Ureter (tissue), 1 donor: Measurements from ENCODE around the gene HSF2BP. TPM values are rescaled to one million over a fixed set of nuclear protein-coding genes. Genes with fewer than 3 reads are reported as not detected.
"Not testable (repeated sequence)": the region's sequence is repeated elsewhere in the genome, so short reads cannot be mapped to it uniquely, and the experiment has no call there.

Source experiments
- DNase-seq: peaks from one replicate; pipeline ENCODE4 v3.0.0-alpha.2; 2020; ENCODE audit warnings: low spot score
- total RNA-seq: library from RNA; stranded (reverse); gene quantifications from one replicate; pipeline ENCODE4 v1.2.4, GENCODE V29; 2023
- donor health status: DM: yes; HTN: yes; CAD: no.

The HSF2BP gene
- total RNA-seq, 1 donor from 2014 or later = 2.0 TPM

DNA sequence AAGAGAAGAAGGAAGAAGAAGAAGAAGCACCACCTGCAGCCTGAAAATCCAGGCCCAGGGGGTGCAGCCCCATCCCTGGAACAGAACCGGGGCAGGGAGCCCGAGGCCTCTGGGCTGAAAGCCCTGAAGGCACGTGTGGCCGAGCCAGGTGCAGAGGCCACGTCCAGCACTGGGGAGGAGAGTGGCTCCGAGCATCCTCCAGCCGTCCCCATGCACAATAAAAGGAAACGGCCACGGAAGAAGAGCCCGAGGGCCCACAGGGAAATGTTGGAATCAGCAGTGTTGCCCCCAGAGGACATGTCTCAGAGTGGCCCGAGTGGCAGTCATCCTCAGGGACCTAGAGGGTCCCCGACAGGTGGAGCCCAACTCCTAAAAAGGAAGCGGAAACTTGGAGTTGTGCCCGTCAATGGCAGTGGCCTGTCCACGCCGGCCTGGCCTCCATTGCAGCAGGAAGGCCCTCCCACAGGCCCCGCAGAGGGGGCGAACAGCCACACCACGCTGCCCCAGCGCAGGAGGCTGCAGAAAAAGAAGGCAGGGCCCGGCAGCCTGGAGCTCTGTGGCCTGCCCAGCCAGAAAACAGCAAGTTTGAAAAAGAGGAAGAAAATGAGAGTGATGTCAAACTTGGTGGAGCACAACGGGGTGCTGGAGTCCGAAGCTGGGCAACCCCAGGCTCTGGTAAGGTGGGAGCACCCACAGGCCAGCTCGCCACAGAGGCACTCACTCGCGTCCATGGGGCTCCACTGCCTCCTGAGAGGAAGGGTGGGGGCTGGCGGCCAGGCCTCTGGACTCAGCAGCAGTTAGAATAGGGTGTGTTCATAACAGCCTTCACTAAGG is 28.5 kb upstream of the HSF2BP start:
- no peak for DNase-seq

DNA sequence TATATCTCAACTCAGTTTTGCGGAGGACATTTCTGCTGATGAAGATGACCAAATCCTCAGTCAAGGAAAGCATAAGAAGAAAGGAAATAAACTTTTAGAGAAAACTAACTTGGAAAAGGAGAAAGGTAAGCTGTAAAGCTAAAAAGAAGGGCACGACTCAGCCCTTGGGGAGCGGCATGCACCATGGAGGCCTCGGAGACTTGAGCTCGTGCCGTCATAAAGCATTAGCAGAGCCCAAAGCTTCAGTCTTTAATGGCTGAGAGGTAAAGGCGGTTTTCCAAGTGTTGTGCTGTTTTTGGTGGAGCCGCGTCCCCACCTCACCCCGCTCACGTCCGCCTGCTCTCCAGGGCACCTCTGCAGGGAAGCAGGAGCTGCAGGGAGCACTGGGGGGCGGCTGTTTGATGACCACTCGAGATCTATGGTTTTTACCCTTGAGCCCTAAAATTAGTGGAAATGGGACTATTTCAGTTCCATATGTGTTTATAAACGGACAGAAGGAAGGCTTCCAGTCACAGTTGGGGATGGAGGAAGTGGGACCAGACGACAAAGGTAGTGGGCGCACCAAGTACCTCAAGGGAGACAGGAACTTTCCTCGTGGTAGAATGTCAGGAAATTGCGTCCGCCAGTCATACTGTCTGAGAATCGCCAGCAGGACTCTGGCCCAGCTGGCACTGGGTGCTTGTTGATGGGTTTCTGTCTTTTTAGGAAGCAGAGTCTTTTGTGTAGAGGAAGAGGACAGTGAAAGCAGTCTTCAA is 27.7 kb upstream of the HSF2BP start:
- DNase-seq = no peak

DNA sequence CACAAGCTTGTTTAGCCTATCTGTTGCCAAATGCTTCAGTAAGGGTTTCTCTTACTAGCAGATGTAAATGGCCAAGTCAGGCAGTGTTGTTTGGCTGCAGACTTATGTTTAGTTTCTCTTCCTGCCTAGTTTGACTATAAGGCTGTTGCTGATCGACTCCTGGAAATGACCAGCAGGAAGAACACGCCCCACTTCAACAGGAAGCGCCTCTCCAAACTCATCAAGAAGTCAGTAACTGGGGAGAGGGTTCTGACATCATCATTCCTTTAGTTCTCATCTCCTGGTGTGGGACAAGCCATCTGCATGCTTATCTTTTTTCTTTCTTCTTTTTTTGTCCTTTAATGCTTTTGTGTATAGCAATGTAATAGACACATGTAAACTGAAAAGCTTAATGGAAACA is 25.1 kb upstream of the HSF2BP start:
- no peak for DNase-seq

DNA sequence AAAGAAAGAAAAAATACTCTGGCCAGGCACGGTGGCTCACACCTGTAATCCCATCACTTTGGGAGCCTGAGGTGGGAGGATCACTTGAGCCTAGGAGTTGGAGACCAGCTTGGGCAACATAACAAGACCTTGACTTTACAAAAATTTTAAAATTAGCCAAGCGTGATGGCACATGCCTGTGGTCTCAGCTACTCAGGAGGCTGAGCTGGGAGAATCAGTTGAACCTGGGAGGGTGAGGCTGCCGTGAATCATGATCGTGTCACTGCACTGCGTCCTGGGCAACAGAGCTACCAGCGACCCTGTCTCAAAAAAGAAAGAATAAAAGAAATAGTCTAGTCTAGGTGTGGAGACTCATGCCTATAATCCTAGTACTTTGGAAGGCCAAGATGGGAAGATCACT is 22.4 kb upstream of the HSF2BP start:
- DNase-seq = no peak

DNA sequence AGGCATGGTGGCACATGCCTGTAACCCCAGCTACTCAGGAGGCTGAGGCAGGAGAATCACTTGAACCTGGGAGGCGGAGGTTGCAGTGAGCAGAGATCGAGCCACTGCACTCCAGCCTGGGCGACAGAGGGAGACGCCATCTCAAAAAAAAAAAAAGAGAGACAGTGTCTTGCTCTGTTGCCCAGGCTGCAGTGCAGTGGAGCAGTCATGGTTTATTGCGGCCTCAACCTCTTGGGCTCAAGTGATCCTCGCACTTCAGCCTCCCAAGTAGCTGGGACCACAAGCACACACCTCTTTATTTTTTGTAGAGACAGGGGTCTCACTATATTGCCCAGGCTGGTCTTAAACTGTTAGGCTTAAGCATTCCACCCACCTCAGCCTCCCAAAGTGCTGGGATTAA is 21.1 kb upstream of the HSF2BP start:
- not testable (repeated sequence) for DNase-seq

DNA sequence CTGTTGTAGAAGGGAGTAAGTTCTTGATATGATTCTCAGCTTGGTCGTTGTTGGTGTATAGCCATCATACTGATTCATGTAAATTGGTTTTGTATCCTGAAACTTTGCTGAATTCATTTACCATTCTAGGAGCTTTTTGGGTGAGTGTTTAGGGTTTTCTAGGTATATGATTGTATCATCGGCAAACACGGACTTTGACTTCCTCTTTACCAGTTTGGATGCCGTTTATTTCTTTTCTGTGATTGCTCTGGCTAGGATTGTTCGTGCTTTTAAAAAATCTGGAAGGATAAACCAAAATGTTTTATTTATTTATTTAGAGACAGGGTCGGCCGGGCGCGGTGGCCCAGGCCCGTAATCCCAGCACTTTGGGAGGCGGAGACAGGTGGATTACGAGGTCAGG is 20.7 kb upstream of the HSF2BP start:
- no peak for DNase-seq

DNA sequence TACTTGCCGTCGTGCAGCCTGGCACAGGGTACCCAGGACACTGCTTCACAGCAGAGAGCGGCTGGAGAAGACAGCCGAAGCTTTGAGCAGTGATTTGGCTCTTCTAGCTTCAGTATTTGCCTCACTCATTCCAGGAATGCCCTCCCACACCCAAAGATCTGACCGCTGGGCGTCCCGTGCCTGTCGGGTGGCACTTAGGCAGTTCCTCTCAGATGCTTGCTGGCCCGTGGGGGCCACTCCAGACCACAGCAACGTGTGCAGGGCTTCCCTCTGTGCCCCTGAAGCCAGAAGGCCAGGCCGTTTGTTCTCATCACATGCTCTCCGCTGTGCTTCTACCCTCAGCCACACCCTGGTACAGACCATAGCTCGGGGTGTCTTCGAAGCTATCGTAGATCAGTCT is 17.1 kb upstream of the HSF2BP start:
- DNase-seq = no peak

DNA sequence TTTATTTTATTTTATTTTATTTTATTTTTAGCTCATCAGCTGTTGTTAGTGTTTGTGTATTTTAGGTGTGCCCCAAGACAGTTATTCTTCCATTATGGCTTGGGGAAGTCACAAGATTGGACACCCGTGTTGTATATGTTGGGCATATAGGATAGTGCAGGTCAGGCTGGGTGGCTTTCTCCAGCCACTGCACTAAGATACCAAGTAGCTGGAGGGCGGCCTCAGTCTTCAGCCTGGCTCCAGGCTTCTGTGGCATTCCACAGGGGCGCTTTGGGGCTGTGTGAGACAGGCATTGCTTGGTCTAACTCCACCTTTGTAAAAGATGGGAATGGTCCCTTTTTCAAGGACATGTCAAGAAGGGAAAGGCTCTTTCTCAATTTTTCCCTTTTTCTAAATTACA is 16.6 kb upstream of the HSF2BP start:
- DNase-seq = no peak

DNA sequence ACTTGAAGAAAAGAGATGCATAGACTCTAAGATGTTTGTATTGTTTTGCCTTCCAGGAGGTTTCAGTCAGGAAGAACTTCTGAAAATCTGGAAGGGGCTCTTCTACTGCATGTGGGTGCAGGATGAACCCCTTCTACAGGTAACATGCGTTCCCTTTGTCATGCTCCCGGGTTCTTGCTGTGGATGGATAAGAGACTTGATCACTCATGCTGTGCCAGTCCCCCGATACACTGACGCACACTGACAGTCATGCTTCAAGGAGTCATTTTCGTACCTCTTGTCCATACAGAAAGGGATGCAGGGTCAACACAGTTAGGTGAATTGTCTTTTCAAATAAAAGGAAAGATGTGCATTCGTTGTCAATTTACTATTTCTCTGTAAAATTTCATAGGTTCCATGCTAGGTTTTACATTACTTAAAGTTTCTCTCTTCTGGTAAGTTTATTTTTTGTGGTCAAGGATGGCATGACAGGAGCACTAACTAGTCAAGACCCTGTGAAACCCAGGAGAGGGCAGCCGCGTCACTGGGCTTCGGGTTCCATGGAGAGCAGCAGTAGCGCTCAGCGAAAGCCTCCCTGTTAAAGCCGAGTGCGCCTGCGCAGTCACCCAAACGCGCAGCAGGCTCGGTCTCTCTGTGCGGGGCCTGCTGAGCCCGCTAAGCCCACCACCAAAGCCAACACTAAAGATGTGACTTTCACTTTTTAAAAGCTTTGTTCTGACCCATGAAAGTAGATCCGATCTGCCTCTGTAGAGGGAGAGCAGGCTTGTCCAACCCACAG is 10.7 kb upstream of the HSF2BP start:
- no peak for DNase-seq

DNA sequence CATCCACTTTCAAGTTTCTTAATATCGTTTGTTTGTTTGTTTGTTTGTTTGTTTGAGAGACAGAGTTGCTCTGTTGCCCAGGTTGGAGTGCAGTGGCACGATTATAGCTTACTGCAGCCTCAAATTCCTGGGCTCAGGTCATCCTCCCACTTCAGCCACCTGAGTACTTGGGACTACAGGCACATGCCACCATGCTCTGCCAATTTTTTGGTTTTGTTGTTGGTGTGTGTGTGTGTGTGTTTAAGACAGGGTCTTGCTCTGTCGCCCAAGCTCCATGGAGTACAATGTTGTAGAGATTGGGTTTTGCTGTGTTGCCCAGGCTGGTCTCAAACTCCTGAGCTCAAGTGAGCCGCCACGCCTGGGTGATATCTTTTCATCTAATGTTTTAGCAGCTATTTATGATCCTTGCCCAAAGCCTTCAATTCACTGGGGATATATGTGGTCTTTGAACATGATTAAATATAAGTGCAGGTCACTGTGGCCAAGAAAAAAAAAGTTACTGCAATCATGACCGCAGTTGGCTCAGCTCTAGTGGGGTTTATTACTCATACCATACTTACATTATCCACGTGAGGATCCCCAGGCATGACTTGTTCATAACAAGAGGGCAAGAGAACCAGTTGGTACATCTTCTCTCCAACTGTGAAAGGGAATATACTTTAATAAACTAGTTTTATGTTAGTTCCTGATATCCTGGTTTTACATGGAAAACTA is 8.1 kb upstream of the HSF2BP start:
- no peak for DNase-seq

DNA sequence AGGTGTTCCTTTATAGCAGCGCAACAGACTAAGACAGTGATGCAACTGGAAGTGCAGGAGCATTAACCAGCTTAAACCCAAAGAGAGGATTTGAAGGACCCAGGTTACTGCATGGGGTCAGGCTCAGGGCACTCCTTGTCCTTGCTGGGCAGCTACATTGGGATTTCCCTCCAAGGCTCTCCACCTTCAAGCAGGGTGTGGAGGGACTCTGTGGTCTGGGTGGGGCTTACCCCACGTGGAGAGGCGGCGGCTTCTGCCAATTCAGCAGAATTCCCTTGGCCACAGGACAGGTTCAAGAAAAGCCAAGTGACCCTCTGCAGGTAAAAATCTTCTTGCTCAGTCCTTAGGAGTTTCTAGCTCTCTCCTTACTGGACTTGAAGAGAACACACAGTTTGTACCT is 6.6 kb upstream of the HSF2BP start:
- no peak for DNase-seq

DNA sequence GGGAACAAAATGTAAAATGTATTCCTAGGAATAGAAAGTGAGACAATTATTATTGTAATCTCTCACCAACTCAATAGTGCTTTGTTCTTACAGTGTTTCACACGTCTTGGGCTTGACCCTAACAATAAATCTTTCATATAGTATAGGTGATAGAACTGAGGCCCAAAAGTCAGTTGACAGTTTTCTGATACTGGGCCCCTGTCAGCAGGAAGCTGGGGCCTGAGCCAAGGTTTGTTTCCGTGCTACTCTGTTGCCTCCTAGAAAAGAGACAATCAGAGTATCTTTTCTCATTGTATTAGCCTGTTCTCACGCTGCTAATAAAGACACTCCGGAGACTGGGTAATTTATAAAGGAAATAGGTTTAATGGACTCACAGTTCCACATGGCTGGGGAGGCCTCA is 5.1 kb upstream of the HSF2BP start:
- no peak for DNase-seq

DNA sequence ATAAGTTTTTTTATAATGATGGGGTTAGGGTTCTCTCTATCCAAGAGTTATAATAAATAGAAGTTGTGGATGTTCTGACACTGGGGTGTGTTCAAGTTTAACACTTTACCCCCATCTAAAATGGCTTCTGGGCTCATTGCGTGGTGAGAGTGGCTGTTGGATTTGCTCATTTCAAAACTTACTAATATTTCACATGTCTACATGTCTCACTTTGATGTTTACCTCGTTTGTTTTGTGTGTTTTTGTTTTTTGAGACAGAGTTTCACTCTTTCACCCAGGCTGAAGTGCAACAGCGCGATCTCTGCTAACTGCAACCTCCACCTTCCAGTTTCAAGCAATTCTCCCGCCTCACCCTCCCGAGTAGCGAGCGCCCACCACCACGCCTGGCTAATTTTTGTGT is 3.7 kb upstream of the HSF2BP start:
- no peak for DNase-seq

DNA sequence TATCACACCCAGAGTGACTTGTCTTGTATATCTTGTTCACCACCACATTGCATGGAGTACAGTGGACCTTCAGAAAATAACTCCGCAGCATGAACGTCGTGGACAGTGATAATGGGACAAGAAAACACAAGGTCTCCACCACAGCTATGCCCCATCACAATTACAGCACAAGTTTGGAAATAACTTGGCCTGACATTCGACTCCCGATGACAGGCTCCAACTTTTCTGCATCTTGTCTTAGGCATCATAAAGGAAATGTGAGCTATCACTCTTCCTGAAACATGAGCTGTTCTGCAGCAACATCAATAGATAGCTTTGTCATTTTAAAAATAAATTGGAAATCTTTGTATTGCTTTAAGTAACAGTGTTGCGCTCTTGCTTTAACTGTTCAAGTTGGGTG is 3.0 kb upstream of the HSF2BP start:
- DNase-seq = no peak

DNA sequence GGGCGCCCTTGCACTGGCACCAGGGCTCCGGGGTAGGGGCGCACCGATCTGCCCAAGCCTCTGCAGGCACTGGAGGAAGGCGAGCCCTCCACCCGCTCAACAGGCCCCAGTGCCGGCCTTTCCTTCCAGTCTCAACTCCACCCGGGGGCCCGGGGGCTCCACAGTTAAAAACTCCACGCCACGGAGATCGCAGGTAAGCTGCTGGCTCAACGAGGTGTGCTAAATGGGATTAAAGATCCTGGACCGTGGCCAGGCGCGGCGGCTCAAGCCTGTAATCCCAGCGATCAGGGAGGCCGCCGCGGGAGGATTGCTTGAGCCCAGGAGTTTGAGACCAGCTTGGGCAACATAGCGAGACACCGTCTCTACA is 536 bp downstream of the HSF2BP start:
- DNase-seq = no peak

DNA sequence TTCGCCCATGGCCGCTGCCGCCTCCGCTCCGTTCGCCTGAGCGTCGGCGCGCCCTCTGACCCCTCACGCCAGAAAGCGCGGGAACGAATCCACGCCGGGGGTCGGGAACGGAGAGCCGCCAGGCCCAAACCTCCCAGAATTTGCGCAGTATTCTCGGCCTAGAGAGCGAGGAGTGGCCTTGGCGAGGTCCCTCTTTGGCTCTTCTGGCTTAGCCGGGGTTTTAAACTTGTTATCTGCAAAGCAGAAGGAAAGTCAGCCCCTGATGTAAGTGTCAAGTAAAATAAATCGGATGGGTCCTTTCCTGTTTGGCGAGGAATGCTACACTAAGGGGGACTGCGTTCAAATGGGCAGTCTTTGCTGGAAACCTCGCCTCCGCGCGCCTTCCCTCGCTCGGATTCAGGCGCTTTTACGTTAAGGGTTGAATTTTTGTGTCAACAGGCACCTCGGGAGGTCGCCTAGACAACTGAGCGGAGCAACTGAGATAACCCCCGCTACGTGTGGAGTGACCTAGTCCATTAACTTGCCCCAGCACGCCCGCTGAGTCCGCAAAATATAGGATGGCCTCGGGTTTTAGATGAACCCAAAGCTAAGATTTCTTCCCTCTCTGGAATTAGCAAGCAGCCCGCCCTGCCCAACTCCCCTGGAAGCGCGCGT is 1.1 kb downstream of the HSF2BP start:
- DNase-seq = no peak

DNA sequence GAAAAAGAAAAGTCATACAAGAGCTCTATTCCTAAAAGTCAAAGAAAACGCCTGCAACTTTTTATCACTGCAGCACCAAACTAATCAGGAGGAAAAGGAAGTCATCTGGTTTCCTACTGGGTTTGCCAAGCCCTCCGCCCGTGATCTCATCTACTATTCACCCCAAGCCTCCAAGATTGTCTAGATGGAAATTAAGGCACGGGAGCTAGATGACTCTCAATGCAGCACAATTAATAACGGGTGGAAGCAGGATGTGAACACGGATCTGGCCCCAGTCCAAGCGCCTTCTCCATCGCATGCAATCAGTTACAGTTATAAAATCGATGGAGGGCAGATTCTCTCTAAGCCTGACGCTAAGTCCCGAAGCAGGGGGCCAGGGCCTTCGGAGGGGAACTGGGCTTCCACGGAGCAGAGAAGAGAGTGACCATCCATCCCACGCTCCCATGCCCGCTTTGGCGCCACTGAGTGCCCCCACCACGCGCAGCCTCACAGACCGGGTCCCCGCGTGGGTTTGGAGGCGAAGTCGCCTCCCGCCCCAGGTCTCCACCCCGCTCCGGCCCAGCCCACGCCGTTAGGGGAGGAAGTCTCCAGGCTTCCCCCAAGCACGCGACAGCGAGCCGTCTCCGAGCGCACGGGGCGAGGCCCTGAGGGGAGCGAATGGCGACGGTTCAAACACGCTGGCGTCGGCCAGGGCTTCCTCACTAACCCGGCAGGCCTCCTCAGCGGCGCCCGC is 1.8 kb downstream of the HSF2BP start:
- DNase-seq = no peak

DNA sequence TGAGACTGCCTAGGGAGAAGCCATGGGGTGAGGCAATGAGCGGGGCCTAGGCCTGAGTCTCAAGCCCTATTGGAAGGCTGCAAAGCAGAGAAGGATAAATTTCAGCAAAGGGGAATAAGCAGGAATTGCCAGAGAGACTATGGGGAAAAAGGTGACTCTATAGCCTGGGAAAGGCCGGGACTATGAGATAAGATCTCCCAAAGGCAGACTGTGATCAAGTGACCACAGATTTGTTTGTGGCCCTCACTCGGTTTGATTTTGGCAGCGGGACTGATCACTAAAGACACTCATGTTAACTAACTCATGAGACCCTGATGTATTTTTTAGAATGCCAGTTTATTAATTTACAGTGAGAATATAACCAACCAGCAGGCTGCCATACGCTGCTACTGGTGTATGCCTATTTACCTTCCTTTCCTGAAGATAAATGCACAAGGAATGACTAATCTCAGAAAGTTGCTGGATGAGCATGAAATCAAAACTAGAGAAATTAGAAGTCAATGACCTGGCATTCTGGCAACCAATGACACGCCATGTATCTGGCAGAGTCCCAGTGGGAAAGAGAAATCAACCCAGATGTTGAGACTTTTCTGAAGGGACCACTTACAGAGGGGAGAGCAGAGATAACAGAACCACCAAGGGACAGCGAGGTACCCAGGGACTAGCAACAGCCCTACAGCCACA is 4.3 kb downstream of the HSF2BP start:
- no peak for DNase-seq

DNA sequence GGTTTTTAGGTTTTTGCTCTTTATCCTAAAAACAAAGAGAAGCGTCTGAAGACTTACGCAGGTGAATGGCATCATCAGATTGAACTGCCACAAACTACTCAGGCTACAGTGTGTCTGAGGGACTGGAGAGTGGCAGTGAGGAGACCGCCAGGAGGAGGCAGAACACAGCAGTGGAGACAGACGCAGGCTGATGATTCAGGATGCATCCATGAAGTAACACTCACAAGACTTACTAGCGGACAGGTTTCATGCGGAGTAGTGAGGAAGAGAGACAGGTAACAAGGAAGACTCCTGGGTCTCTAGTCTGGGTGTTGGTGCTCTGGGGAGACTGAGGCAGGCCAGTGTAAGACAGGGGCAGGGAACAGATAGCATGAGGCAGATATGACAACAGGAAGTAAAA is 5.7 kb downstream of the HSF2BP start:
- no peak for DNase-seq

DNA sequence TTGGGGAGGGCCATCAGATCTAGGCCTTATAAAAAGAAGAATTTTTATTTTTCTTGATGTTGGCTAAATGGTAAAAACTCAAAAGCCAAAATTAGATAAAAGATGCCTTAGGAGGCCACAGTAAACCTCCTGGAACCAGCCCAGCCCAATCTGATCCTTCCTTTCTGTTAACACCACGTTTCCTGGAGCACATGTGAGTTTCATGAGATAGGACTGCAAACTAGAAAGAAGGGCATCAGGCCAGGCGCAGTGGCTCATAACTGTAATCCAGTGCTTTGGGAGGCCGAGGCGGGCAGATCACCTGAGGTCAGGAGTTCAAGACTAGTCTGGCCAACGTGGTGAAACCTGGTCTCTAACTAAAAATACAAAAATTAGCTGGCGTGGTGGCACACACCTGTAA is 6.7 kb downstream of the HSF2BP start:
- no peak for DNase-seq
